ENCODE measurements around the gene LSM5.
"Not testable (repeated sequence)": the region's sequence is repeated elsewhere in the genome, so short reads cannot be mapped to it uniquely, and the experiment has no call there.

Gene LSM5

GRCh38 chr7:32472015-32472414 lies 18.2 kb downstream of the LSM5 start:
- TF ChIP-seq CTCF (IDR thresholded peaks at IDR 0.05; ENCODE audit: insufficient read depth, low read length, poor library complexity, severe bottlenecking) = no peak
- no peak for DNase-seq (ENCODE audit: extremely low read depth, insufficient read length)
- Histone ChIP-seq H3K36me3 (ENCODE audit: control insufficient read depth, insufficient read depth, low read length) (no peaks in the 10 kb centered on the region), H3K4me3 (replicated peaks; ENCODE audit: low read depth, low read length) (no peak overlapping the region), H3K27me3 (replicated peaks; ENCODE audit: control insufficient read depth, insufficient read depth, low read length) (no peaks in the 10 kb centered on the region)

- Histone ChIP-seq H3K36me3 (ENCODE audit: control insufficient read depth, insufficient read depth, low read length) (no peaks in the 10 kb centered on the region), H3K4me3 (replicated peaks; ENCODE audit: low read depth, low read length) (no peak overlapping the region), H3K27me3 (replicated peaks; ENCODE audit: control insufficient read depth, insufficient read depth, low read length) (no peaks in the 10 kb centered on the region)
- TF ChIP-seq CTCF (IDR thresholded peaks at IDR 0.05; ENCODE audit: insufficient read depth, low read length, poor library complexity, severe bottlenecking) = no peak
- no peak for DNase-seq (ENCODE audit: extremely low read depth, insufficient read length)
These were observed 19.3 kb downstream of the LSM5 start for GRCh38 chr7:32470871-32471270.

GRCh38 chr7:32470004-32470403 lies 20.2 kb downstream of the LSM5 start:
- not testable (repeated sequence) for H3K27me3 ChIP-seq (replicated peaks; ENCODE audit: control insufficient read depth, insufficient read depth, low read length); H3K36me3 ChIP-seq (ENCODE audit: control insufficient read depth, insufficient read depth, low read length); H3K4me3 ChIP-seq (replicated peaks; ENCODE audit: low read depth, low read length); DNase-seq (ENCODE audit: extremely low read depth, insufficient read length)

GRCh38 chr7:32464641-32465416 lies 25.4 kb downstream of the LSM5 start:
- not testable (repeated sequence) for H3K27me3 ChIP-seq (replicated peaks; ENCODE audit: control insufficient read depth, insufficient read depth, low read length); DNase-seq (ENCODE audit: extremely low read depth, insufficient read length); H3K4me3 ChIP-seq (replicated peaks; ENCODE audit: low read depth, low read length); H3K36me3 ChIP-seq (ENCODE audit: control insufficient read depth, insufficient read depth, low read length)

- H3K27me3 ChIP-seq (replicated peaks; ENCODE audit: control insufficient read depth, insufficient read depth, low read length) = no peaks in the 10 kb centered on the region; the same call in 1 of the 2 replicates
- no peak for DNase-seq (ENCODE audit: extremely low read depth, insufficient read length)
- TF ChIP-seq CTCF (IDR thresholded peaks at IDR 0.05; ENCODE audit: insufficient read depth, low read length, poor library complexity, severe bottlenecking) = no peak
These were observed 27.2 kb downstream of the LSM5 start for GRCh38 chr7:32462977-32463376.

GRCh38 chr7:32462451-32462850 lies 27.7 kb downstream of the LSM5 start:
- Histone ChIP-seq H3K36me3 (ENCODE audit: control insufficient read depth, insufficient read depth, low read length) (no peaks in the 10 kb centered on the region), H3K27me3 (replicated peaks; ENCODE audit: control insufficient read depth, insufficient read depth, low read length) (no peaks in the 10 kb centered on the region; the same call in 1 of the 2 replicates), H3K4me3 (replicated peaks; ENCODE audit: low read depth, low read length) (no peak overlapping the region)
- no peak for TF ChIP-seq CTCF (IDR thresholded peaks at IDR 0.05; ENCODE audit: insufficient read depth, low read length, poor library complexity, severe bottlenecking)
- DNase-seq (ENCODE audit: extremely low read depth, insufficient read length) = no peak

More at GRCh38 chr7:32462977-32463376, 27.2 kb downstream of the LSM5 start:
- no peak overlapping the region for H3K4me3 ChIP-seq (replicated peaks; ENCODE audit: low read depth, low read length)
- no peaks in the 10 kb centered on the region for H3K36me3 ChIP-seq (ENCODE audit: control insufficient read depth, insufficient read depth, low read length)

Data from GM06990 (cell line).